Ammon's horn (tissue), 1 donor: ENCODE data around the gene VGLL2.
"Not testable (repeated sequence)": the region's sequence is repeated elsewhere in the genome, so short reads cannot be mapped to it uniquely, and the experiment has no call there.

ENCODE experiments used
- DNase-seq: peaks from one replicate; pipeline ENCODE4 v3.0.0-alpha.2; 2016; ENCODE audit warnings: low spot score

Gene VGLL2

DNA sequence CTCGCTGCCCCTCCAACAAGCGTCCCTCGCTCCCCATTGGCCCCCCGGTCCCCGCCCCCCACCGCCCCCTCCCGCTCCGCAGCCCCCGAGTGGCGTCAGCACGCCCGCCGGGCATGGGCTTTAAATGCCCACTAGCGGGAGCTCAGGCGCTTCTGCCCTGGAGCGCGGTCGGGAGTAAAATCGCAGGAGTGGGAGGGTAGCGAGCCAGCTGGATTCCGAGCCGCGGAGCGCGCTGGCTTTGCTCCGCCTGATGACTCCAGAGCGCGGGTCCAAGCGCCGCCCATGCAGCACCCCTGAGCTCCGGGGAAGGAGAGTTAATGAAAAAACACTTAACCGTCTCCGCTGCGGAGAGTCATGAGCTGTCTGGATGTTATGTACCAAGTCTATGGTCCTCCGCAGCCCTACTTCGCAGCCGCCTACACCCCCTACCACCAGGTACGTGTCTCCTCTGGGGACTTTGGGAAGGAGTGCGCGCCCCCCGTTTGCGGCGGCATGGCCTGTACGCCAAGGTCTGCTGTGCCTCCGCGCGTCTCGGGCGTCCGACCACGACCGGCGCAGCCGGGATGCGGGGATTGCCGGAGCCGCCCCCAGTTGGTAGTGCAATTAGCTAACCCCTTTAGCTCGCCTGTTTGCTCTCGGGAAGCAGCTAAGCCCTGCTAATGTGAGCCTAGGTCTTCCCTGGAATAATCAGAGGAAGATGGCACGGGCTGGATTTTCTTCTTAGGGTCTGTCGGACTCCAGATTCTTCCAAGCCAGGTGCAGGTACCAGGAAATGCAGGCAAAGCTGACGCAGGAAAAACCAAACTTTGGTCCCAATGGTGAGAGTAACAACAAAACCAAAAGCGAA is at the start of gene VGLL2:
TSS of gene VGLL2 (plus strand) at position 149 of the 847 bp plus-strand sequence. CDS start at position 355, 206 bp downstream.
- peak; percentile 16 for DNase-seq

GRCh38 chr6:117222861-117223260 is 42.5 kb upstream of the VGLL2 start:
- DNase-seq = no peak

GRCh38 chr6:117226778-117227177 is 38.6 kb upstream of the VGLL2 start:
- DNase-seq = no peak

GRCh38 chr6:117227245-117227962 is 38.0 kb upstream of the VGLL2 start:
- no peak for DNase-seq

DNA sequence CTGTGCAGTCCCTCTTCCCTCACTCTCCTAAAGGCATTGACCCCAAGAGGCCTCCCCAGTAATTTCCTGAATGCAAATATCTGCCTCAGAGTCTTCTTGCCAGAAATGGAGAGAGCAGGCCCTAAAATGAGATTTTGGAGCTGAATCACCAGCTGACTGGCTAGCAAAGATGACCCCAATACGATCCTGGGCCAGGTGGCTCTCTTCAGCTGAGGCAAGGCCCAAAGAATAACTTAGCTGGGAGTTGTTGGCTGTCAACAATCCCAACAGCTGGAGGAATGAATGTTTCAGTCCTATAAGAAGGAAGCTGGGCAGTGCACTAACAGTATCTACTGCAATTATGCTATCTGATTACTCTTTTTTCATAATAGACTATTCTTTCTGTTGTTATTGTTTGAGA is 37.2 kb upstream of the VGLL2 start:
- no peak for DNase-seq

- no peak for DNase-seq
These were observed 35.5 kb upstream of the VGLL2 start for GRCh38 chr6:117229870-117230269.

- no peak for DNase-seq
These were observed 33.9 kb upstream of the VGLL2 start for GRCh38 chr6:117231466-117231865.

DNA sequence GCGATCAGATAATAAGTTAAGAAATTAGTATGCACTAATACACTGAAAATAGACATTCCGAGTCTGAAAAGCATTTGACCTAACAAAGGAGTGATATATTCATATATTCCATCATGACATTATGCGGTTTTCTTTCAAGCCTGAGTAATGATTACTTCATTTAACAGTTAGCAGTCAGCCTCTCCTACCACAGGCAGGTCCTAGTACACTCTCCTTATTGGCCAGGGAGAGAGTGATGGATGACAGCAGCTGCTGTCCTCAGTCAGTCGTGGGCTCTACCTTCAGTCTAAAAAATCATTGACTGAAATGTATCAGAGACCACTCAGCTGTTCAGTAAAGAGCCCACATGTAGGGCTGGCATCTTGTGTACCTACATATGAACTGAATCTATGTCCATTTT is 33.2 kb upstream of the VGLL2 start:
- no peak for DNase-seq

DNA sequence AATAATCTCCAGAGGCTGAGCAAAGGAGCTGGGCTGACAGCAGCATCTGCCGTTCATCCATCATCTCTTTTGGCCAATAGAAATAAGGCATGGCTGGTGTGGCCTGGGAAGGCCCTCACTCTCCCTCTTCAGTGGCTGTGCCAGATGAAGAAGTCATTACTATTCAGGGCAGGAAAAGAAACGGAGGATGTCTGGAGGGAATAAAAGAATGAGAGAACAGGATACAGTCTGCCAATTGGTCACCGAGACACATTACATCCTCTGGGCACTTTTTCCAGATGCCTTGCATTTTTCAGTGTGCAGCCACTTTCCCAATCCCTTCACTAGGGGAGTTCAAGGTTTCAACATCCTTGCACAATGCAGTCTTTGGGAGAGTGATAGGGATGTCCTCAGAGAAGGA is 32.2 kb upstream of the VGLL2 start:
- no peak for DNase-seq

DNA sequence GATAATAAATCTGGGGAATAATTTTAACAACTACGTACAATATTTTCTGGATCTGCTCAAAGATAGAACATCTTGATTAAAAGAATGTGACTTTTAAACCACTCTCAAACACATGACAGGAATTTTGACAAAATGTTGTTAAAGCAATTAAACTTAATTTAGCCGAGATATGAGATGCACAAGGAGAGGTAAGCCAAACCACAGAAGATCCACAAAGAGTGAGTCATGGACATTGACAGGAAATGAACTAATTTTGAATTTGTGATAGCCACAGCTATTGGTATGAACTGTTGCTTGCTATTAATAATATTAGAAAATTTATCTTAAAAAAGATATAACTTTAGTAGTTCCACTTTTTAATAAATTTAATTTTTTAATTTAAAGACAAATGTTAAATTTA is 27.8 kb upstream of the VGLL2 start:
- no peak for DNase-seq

GRCh38 chr6:117244571-117244970 is 20.8 kb upstream of the VGLL2 start:
- not testable (repeated sequence) for DNase-seq

- DNase-seq = not testable (repeated sequence)
These were observed 20.4 kb upstream of the VGLL2 start for GRCh38 chr6:117244979-117245378.

DNA sequence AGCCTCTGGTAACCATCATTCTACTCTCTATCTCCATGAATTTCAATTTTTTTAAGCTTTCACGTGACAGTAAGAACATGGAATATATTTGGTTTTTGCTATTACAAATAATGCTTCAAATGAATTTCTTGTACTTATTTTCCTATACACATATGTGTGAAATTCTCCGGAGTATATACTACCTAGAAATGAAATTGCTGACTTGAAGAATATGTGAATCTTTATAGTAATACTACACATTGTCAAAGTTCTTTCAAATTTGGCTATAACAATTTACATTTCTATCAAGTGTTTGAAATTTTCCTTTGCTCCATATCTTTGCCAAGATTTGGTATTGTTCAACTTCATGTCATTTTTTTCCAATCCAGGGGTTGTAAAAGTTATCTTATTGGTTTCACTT is 11.6 kb upstream of the VGLL2 start:
- no peak for DNase-seq

DNA sequence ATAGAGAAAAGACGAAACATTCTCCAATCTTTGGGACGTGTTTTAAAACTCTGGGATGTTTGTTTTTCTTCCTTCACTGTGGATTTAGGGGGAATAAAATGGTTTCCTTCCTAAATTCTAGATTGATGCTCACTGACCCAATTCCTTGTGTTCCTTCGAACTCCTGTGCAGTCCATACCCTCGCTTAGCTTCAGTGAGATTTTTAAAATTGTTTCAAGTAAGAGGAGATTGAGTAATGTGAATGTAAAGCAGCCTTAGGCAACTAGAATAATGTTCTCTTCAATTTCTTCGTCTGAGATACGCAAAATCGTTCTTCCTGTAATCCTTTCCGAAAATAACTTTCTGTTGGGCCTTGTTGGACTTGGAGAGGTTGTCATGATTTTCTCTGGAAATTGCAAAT is 2.6 kb upstream of the VGLL2 start:
- no peak for DNase-seq

DNA sequence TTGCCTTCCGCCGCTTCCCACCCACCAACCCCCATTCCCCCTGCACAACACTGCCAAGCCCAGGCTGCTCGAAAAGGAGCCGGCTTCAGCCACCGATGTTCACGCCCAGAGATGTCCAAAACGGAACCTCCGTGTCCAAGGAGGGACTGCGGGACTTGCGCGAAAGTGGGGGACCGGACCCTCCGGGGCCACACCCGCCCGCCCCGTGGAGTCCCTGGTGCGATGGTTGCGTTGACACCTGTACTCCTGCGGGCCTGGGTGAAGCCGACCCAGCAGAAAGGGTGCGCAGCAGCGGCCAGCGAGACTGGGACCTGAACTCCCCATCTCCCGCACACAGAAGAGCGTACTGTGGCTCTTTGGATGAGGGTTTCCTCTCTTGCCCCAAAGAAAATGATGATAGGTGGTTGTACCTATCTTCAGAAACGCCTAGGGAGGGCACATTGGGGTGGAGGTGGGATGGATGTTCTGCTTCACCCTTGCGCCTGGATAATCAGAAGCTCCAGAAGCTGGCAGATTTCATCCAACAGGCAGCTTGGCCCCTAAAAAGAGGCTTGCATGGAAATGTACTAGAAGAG is 1.9 kb upstream of the VGLL2 start:
- DNase-seq = no peak

DNA sequence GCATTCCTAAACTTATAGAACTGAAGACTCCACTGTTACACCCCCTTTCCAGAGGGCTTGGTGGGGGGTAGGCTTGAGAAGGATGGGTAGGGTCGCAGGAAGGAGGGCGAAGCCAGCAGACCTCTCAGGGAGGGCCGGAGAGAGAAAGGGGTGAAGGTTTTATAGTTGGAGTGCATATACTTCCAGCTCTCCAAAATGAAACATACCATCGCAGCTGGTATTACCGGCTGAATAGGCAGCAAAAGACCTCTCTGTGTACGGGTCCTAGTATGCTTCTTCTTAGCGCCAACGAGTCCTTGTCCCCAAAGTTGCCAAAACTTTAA is 1.0 kb upstream of the VGLL2 start:
- no peak for DNase-seq

DNA sequence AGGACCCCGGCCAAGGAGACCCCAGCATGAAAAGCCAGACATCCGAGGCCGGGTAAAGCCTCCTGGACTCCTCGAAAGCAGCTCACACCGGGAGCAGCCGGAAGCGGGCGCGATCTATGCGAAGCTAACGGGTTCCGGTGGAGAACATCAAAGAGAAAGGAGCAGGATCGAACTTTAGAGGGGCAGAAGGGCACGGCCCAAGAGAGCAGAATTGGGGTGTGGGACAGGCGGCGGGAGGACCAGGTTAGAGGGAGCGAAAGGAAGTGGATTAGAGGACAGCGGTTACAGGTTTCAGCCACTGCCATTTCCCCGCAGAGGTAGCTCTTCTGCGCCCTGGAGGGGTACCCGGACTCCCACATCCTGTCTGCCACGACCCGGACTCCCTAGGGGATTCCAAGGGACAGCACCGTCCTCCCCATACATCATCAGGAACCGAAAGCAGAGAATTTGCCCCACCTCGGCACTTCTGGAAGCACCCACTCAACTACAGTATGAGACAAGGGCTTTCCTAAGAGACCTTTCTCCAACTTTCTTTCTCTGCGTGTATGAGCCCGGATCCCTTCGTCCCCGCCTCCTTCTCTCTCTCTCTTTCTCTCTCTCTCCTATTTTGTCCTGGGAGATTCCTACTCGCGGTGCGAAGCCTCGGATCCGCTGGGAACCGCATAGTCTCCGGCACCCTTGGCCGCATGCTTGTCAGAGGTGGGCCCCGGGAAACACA is 507 bp upstream of the VGLL2 start:
- DNase-seq = no peak

GRCh38 chr6:117266257-117267053 is 1.1 kb downstream of the VGLL2 start:
- DNase-seq = no peak

DNA sequence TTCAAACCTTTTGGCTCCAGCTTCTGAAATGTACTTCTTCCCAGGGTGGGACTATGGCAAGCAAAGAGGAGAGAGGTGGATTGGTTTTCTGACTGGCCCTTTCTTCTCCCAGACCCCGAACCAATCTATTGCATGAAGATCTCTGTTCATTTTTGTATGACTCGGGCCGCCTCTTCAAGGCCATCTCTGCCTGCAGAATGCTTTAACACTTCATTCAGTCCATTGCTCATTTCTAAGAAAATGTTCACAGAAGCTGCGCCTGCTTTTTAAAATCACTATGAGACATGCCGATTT is 1.6 kb downstream of the VGLL2 start:
- no peak for DNase-seq

DNA sequence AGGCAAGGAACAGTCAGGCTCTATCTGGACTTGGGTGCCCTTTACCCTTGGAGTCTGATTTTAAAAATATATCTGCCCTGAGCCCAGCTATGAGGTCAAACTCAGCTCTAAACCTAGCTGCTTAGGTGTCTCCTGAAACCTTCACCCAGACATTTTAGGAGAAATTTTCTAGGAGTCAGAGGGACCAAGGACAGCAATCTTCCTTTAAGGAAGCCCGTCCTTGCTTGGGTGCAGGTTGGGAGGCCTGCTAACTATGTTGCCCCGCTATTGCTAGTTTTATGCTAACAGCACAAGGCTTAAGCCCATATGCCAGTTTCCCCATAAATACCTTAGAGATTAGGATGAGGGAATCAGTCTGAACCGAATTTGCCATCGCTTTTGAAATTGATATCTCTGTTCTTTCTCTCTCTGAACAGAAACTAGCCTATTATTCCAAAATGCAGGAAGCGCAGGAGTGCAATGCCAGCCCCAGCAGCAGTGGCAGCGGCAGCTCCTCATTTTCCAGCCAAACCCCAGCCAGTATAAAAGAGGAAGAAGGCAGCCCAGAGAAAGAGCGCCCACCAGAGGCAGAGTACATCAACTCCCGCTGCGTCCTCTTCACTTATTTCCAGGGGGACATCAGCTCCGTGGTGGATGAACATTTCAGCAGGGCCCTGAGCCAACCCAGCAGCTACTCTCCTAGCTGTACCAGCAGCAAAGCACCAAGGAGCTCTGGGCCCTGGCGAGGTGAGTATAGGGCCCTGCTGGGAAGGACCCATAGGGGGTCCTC is 2.6 kb downstream of the VGLL2 start:
- no peak for DNase-seq

DNA sequence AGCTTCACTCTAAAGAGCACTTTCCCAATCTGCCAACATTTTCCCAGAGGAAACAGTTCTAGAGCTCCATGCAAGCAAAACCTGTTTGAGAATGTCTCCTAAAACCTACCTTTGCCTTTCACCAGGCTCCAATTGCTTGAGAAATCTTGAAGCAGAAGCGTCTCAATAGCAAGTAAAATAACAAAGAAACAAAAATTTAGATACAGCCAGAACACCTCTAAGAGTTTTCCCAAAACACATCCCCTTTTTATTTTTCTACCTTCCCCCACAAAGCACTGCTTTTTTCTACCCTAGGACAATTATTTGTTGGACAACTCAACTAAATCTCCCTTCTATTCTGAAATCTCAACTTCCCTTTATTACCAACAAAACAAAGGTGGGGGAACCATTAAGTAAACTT is 3.6 kb downstream of the VGLL2 start:
- DNase-seq = no peak
